Right atrium auricular region (tissue), 2 donors: ENCODE results near the gene CHRNA4. TPM values are rescaled to one million over a fixed set of nuclear protein-coding genes. Genes with fewer than 3 reads are reported as not detected.

Experiments used
- DNase-seq: peaks from one replicate; pipeline ENCODE4 v3.0.0-alpha.2; 2019; ENCODE audit warnings: low spot score
- H3K27ac ChIP-seq, 2 donors: fragments of 200-600 bp; sonication (generic); 1 replicate in 1 of 2; 2 replicates in 1 of 2; pipeline ENCODE4 v1.5.1; 2016 to 2019
- H3K27me3 ChIP-seq, 2 donors: fragments of 200-600 bp; sonication (generic); one replicate each; pipeline versions ENCODE4 v1.5.1 to v1.6.0; 2017 to 2019
- H3K36me3 ChIP-seq: fragments of 200-600 bp; sonication (generic); one replicate; pipeline ENCODE4 v1.5.1; 2016
- H3K4me1 ChIP-seq, 2 donors: fragments of 200-600 bp; sonication (generic); one replicate each; pipeline versions ENCODE4 v1.5.1 to v1.6.0; 2017 to 2019
- H3K4me3 ChIP-seq, 2 donors: fragments of 200-600 bp; sonication (generic); 1 replicate in 1 of 2; 2 replicates in 1 of 2; pipeline ENCODE4 v1.5.1; 2017 to 2019; ENCODE audit warnings: mild to moderate bottlenecking in 1 of 2, moderate library complexity in 1 of 2
- H3K9me3 ChIP-seq, 2 donors: fragments of 200-600 bp; sonication (generic); one replicate each; pipeline ENCODE4 v1.5.1; 2019
- CTCF ChIP-seq, 2 donors: fragments of 200-600 bp; sonication (generic); IDR thresholded peaks; one replicate each; pipeline ENCODE4 v1.5.1; 2019; ENCODE audit warnings: antibody characterized with exemption in 2 of 2
- total RNA-seq, 2 donors: library from RNA; depleted of rRNA; stranded (reverse); fragments of >200 nt; gene quantifications; one replicate each; pipeline ENCODE4 v1.1.0, GENCODE V29; 2016

CHRNA4 gene
- total RNA-seq, 2 donors from 2014 or later: not detected

GRCh38 chr20:63328718-63329275 lies 32.4 kb downstream of the CHRNA4 start:
- Histone ChIP-seq H3K9me3 (no peaks in the 10 kb centered on the region), H3K4me3 (no peak overlapping the region), H3K27me3 (no peaks in the 10 kb centered on the region), H3K36me3 (no peaks in the 10 kb centered on the region), H3K4me1 (no peaks in the 10 kb centered on the region), H3K27ac (no peak overlapping the region)
- no peak for TF ChIP-seq CTCF (IDR thresholded peaks at IDR 0.05)
- no peak for DNase-seq

GRCh38 chr20:63328026-63328700 lies 33.0 kb downstream of the CHRNA4 start:
- H3K36me3 ChIP-seq: no peaks in the 10 kb centered on the region
- no peaks in the 10 kb centered on the region for H3K9me3 ChIP-seq
- no peaks in the 10 kb centered on the region for H3K27me3 ChIP-seq
- H3K27ac ChIP-seq: no peak overlapping the region
- H3K4me1 ChIP-seq: no peaks in the 10 kb centered on the region
- no peak for DNase-seq
- H3K4me3 ChIP-seq: no peak overlapping the region
- TF ChIP-seq CTCF (IDR thresholded peaks at IDR 0.05): no peak

GRCh38 chr20:63327231-63327745 lies 33.9 kb downstream of the CHRNA4 start:
- H3K4me3 ChIP-seq: no peak overlapping the region
- no peaks in the 10 kb centered on the region for H3K27me3 ChIP-seq
- no peak for TF ChIP-seq CTCF (IDR thresholded peaks at IDR 0.05)
- peaks cover 0 to 8% of the 10 kb centered on the region in 2 donors for H3K4me1 ChIP-seq
- H3K27ac ChIP-seq: no peak overlapping the region
- no peaks in the 10 kb centered on the region for H3K9me3 ChIP-seq
- no peaks in the 10 kb centered on the region for H3K36me3 ChIP-seq
- no peak for DNase-seq

- no peak overlapping the region for H3K27ac ChIP-seq
- H3K4me1 ChIP-seq: peaks cover 0 to 13% of the 10 kb centered on the region in 2 donors
- H3K9me3 ChIP-seq: no peaks in the 10 kb centered on the region
- H3K36me3 ChIP-seq: no peaks in the 10 kb centered on the region
- no peak for TF ChIP-seq CTCF (IDR thresholded peaks at IDR 0.05)
- H3K4me3 ChIP-seq: no peak overlapping the region
- no peak for DNase-seq
- no peaks in the 10 kb centered on the region for H3K27me3 ChIP-seq
Measured at GRCh38 chr20:63326314-63327230, 34.6 kb downstream of the CHRNA4 start.

- no peak for DNase-seq
- no peaks in the 10 kb centered on the region for H3K27me3 ChIP-seq
- H3K9me3 ChIP-seq: no peaks in the 10 kb centered on the region
- H3K27ac ChIP-seq: no peak overlapping the region
- peaks cover 0 to 22% of the 10 kb centered on the region in 2 donors for H3K4me1 ChIP-seq
- TF ChIP-seq CTCF (IDR thresholded peaks at IDR 0.05): no peak
- H3K4me3 ChIP-seq: no peak overlapping the region
- H3K36me3 ChIP-seq: no peaks in the 10 kb centered on the region
Measured at GRCh38 chr20:63325554-63326313, 35.4 kb downstream of the CHRNA4 start.
